Hippocampal formation (tissue), 2 donors: ENCODE measurements around the gene YY1.
A peak's percentile ranks its signal among the peaks of the same experiment; 100 is the strongest.
"Not testable (repeated sequence)": the region's sequence is repeated elsewhere in the genome, so short reads cannot be mapped to it uniquely, and the experiment has no call there.

Experiments
- DNase-seq, 2 donors: peaks; one replicate each; lab custom pipeline; 2025; lab: John Stamatoyannopoulos, UW

The YY1 gene

DNA sequence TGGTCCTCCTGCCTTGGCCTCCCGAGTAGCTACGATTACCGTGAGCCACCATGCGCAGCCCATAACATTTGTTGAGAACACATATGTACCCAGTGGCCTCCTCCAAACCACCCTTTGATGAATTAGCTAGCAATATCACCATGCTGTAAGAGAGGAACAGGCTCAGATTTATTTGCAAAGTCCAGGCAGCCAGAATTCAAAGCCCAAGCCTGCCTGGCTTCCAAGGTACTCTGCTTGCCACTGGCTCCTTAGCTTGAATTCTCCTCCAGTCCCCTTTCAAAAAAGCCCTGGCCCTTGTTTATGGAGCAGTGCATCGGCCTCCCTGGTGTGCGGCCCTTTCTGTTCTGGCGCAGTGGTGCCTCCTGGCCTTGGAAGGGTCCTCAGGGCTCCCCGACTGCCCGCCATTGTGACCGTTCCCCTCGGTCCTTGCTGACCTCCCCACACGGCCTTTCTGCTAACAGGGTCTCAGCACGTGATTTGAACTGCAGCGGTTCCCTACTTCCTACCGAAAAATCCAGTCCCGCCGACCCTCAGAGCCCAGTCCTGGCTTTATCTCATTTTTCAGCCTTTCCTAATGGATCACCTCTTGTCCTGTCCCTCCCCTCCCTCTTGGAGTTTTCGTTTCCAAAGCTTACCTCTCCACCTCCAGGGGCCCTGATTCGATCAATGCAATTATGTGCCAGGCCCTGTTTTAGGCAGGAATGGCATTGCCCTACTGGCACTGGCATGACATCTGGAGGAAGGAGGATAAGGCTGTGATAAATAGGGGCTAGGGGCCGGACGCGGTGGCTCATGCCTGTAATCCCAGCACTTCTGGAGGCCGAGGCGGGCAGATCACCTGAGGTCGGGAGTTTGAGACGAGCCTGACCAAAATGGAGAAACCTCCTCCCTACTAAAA, 45.3 kb downstream of the YY1 start:
- no peak for DNase-seq

DNA sequence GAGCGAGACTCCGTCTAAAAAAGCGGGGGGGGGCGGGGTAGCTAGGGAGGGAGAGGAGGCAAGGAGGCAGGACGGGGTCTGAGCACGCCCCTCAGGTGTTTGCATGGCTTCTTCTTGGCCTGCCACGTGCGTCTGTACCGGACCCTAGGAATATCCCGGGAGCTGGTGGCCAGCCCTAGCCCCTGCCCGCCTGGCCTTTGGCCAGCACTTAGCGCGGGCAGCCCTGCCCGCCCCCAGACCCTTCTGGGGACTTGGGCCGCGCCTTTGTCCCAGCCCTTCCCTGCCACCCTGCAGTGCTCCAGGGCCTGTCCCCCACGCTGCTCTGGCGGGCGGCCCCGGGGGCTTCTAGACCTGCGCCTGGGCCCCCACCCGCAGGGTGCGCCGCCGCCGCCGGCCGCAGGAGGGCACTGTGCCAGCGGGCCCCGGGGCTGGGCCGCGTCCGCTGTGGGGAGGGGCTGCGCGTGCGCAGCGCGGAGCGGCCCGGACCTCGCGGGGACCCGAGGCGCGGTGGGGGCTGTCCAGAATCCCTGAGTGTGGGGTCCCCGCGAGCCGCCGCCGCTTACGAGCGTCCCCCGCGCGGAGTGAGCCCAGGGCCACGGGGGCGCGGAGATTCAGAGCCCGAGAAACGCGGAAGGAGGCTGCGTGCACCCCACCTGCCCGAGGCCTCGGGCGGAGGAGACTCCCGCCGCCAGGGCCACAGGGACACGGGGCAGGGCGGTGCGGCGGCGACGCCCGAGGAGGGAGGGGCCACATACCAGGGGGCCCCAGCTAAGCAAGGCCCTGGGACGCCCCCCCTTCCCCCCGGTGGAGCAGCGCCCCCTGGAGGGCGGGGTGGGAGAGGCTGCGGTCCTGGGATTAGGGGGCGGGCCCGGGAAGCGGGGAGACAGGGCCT, 46.3 kb downstream of the YY1 start:
- DNase-seq = peak in 1 of 2 donors; percentile 41

DNA sequence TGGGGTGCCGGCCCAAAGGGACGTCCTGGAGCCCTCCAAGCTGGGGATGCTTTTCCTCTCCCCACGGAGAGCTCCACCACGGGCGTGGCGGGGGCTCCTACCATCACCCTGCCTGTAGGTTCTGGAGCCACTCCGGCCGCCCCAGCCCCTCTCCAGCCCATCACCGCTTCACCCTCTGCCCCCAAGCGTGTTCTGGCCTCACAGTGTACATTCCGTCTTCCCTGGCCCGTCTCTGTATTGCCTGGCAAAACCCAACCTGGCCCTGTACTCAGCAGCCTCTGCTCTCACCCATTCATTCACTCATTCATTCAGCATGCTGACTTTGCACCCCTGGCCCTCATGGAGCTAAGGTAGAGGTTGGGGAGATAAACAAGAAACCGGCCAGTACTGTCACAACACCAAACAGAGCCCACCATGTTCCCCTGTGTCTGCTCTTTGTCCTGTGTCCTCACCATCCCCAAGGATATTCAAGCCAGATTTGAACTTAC, 47.0 kb downstream of the YY1 start:
- DNase-seq = no peak

DNA sequence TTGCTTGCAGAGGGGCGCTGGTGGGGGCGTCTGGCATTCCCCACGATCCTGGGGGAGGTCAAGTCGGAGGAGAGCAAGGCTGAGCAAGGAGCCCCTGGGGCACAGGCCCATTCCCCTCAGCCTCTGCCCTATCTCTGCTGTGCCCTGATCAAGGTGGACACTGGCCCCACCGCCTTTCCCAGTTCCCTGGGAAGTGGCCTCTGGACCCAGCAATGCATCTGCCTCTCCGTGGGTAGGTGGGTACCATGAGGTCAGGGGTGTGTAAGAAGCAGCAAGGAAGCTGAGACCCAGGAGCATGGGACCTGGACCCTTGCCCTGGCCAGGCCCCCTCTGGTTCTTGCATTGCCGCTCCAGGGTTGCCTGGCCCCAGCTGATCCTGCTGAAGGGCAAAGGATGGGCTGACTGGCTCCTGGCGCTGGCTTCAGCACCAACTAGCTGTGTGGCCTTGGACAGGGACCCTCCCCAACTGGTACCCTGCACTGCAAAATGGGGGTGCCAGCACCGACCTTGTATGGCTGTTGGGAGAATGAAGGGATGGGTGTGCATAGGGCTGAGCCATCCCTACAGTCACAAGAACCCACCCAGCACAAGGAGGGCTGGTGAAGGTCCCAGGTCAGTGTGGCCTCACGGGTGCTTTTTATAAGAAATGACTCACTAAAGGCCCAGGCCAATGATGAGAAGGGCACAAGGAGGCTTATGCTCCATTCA, 47.7 kb downstream of the YY1 start:
- DNase-seq = no peak

DNA sequence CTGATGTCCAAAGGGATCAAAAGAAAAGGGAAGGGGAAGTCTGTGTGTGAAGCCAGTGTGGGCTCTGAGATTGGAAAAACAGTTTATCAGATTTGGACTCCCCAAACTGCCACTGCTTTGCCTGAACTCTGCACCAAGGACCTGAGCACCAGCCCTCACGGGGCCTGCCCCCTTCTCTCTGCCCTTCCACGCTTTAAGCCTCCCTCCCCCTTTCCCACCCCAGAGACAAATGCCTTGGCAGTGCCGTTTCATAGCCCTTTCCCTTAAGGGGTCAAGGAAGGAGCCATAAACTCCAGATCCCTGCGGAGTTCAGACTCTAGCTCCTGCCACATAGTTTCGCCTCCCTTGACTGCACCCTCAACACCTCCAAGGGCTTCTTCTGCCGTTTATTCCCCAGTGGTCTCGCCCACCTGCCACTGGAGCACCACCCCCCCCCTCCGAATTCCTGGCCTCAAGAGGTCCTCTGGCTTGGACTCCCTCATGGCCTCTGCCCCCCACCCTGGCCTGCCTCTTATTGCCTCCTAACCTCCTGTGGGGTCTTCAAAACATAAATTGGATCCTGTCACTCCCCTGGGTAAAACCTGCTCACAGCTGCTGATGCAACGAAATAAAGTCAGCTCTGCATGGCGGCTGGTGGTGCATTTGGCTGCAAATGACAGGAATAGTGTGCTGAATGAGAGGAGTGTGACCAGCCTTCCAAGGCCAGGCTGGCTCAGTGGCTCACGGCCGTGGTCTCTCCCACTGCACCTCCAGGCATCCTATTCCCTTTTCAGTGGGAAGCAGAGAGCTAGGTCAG, 48.5 kb downstream of the YY1 start:
- DNase-seq = no peak

DNA sequence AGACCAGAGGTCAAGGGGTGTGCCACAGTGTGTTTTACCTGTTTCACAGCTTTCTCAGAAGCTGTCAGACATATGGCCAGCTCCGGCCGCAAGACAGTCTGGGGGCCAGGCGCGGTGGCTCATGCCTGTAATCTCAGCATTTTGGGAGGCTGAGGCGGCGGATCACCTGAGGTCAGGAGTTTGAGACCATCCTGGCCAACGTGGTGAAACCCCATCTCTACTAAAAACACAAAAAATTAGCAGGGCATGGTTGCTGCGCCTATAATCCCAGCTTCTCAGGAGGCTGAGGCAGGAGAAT, 49.0 kb downstream of the YY1 start:
- DNase-seq = not testable (repeated sequence)

DNA sequence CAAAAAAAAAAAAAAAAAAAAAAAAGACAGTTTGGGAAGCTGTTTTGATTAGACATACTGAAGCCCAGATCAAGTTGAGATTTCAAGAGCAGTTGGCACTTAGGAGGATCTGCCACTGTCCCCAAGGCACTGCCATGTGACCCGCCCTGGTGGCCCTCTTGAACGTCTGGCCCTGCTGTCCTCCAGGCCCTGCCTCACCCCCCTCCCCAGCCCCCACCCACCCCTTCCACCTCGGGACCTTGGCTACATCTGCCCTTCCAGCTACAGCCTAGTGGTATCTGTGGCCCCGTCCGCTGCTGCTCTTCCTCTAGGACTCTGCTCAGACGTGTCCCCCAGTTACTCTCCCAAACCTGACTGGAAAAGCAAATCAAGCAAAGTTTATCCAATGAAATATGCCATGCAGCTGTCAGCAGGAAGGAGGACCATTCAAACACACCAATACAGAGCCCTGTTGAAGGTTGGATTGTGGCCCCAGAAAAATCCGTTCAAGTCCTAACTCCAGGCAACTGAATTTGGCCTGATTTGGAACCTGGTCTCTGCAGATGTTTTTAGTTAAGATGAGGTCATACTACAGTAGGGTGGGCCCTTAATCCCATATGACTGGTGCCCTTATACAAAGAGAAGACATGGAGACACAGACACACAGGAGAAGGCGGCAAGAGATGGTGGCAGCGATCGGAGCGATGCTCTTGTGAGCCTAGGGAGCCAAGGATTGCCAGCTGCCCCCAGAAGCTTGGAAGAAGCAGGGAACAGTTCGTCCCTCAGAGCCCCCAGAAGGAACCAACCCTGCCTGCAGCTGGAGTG, 49.6 kb downstream of the YY1 start:
- DNase-seq = no peak

DNA sequence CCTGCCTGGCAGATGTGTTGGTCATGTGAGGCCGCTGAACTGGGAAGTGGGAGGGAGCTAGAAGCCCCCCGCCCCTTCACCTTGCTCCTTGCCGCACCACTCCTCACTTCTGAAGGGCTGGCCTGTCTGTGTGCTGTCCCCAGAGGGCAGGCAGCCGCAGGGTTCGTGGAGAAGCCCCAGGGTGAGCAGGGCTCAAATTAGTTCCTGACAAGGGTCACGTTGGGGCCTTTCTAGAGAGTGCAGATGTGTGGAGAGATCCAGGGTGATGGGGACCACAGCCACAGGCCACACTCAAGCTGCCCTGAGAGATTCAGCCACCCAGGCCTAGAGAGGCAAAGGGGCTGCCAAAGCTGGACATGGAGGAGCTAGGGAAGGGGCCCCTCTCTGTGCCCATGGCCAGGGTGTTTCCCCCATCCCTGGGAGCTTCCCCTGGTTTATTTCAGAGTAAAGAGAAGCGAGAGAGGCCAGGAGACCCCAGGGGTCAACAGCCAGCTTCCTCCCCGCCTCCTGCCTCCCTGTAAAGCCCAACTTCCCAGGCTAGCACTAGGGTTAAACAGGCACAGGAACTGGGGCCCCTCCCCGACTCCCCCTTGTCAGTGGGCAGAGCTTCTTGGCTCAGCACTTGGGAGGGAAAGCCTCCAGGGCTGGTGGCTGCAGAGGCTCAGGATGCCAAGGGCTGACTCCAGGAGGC, 51.1 kb downstream of the YY1 start:
- no peak for DNase-seq

DNA sequence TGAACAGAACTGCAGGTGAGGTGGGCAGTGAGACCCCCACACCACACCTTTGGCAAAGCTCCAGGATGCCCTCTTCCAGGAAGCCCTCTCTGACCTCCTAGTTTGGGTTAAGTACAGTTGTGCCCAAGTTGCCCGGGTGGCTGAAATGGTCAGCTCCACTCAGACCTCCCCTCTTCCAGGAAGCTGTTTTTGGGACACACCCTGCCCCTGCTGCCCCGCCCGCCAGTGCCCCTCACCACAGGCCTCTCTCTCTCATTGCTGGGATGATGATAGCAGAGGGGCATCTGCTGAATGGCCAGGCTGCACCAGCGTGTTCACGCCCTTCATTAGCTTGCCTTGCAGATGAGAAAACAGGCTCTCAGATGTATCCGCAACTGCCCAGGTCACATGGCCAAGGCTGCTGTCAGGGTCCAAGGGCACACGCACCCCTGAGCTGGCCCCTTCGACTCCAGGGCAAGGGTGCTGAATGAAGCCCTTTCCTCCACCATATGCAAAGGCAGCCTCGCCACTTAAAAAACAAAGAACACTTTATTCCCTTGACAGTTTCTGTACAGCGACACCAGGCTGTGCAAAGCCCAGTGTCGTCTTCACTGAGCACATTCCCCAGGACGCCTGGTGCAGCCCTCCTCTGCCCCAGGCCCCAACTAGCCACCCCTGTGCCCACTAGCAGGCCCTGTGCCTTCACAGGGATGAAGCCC, 51.8 kb downstream of the YY1 start:
- DNase-seq = no peak

DNA sequence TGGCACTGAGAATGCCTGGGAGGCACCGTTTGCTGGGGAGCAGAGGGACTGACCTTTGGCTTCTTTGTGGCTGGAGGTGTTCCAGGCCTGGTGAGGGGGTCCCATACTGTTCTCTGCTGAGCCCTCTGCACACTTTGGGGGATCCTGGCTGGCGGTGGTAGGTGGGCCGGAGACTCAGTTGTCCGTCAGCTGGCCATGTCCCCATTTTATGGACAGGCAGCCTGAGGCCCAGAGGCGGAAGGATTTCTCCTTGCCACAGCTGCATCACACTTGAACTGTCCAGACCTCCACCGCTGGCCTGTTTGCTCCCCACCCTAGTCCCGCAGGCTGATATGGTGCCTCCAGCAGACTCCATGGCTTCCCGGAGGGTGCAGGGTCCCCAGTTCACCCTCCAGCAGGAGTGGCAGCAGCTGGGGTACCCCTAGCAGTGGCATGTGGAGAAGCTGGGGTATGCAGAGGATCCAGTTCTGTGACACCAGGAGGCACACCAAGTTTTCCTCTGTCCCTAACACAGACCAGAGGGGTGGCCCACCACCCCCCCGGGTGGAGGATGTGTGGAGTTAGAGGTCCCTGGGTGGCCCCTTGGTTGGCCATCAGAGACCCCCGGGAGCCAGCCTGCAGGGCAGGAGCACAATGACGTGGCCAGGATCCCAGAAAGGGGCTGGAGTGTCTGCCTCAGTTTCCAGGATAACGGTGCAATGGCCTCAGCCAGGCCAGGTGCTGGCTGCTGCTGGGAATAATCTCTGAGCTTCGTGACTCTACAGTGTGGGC, 52.5 kb downstream of the YY1 start:
- DNase-seq = no peak

DNA sequence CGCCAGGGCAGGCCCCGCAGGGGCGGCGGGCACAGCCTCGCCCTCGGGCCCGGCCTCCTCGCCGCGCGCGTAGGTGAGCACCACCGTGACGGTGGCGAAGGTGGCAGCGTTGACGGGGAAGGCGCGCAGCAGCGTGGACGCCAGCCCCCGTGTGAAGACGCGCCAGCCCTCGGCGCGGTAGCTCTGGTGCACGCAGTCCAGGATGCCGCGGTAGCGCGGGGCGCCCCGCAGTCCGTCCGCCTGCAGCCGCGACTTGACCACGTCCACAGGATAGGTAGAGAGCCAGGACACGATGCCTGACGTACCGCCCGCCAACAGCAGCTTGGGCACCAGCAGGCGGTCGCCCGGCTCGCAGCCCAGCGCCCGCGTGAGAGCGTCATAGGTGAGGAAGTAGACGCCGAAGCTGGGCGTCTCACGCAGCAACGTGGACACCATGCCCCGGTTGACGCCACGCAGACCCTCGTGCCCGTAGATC, 53.4 kb downstream of the YY1 start:
- no peak for DNase-seq

DNA sequence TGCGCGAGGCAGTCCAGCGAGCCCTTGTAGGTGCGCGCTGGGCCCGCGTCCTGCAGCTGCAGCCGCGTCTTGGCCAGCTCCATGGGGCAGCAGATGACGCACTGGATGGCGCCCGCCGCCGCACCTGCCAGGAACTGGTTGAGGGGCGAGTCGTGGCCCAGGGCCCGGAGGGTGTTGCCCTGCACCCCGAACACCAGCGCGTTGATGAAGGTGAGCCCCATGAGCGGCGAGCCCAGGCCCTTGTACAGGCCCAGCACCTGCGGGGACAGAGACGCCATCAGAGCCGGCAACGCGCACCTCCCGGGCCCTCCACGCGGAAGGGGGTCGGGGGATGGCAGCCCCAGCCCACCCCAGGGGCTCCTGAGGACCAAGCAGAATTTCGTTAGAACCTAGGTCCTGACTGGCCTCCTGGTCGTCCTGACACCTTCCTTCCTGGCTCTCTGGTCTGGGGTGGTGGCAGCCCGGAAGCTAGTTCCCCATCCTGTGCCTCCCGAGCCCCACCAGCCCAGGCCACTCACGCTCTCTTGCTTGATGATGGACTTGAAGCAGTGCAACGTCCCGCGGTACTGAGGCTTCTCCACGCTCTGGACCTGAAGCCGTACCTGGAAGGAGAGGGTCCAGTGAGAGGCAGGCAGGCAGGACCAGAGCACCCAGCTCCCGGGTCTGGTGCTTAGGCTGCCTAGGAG, 54.0 kb downstream of the YY1 start:
- DNase-seq = no peak

DNA sequence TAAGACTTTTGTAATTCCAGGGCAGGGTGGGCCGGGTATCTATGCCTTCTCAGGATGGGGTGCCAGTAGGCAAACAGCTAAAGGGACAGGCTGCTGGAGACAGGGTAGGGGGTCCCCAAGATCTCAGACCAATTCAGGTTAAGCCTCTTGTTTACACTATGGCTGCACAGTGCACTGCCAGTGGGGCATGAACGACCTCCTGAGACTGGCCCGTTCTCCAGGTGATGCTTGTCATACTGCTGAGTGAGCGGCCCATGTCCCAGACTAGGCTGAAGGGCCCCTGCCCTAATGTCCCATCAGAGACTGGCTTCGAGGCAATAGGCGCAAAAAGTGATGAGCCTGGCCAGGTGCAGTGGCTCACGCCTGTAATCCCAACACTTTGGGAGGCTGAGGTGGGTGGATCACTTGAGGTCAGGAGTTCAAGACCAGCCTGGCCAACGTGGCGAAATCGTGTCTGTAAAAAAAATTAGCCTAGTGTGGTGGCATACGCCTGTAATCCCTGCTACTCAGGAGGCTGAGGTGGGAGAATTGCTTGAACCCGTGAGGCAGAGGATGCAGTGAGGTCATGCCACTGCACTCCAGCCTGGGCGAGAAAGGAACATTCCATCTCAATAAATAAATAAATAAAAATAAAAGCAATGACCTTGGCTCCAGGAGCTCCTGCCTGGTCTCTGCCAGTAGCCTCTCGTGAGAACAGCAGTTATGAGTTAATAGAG, 54.7 kb downstream of the YY1 start:
- no peak for DNase-seq

DNA sequence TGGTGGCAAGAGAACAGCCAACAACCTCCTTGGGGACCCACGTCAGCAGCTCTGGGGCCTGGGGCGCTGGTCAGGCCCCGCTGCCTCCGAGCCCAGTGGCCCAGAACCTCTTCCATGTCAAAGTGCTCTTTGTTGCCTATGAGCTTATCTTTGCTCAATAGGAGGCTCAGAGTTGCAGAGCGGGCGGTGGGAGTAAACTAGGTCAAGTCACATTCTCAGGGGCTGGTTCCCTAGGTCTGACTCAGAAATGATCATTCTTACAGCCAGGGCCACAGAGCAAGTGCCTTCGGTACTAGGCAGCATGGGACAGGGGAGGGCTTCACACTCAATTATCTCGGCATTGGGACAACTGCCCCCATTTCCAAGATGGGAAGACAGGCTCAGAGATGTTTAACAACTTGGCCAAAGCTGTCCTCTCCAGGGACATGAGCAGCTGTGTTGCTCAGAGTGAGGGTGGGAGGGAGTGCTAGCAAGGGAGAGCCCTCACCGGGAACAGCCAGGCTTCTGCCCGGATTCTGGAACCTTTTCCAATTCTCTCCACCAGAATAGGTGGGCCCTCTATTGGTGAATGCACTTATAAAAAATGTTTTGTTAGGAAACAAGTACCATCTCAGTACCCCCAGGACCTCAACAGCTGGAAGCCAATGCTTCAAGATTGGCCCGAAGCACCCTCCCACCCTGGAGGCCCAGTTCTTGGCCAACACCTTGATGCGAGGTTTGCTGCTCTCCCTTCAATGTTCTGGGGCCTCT, 55.4 kb downstream of the YY1 start:
- no peak for DNase-seq

DNA sequence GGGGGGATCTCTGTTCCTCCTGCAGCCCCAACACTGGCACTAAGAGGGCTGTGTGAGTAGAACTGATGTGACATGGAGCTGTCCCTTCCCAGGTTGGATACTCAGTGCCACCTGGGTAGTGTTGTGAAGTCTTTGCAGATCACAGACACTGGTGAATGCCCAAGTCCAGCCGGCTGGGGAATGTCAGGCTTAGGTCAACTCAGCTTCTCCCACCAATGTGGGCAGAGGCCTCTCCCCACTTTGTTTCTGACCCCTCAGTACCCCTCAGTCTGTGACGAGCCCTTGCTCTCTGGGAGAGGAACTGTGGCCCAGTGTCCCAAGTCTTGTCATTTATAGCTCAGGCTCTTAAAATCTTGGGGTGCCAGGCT, 56.0 kb downstream of the YY1 start:
- DNase-seq = no peak

DNA sequence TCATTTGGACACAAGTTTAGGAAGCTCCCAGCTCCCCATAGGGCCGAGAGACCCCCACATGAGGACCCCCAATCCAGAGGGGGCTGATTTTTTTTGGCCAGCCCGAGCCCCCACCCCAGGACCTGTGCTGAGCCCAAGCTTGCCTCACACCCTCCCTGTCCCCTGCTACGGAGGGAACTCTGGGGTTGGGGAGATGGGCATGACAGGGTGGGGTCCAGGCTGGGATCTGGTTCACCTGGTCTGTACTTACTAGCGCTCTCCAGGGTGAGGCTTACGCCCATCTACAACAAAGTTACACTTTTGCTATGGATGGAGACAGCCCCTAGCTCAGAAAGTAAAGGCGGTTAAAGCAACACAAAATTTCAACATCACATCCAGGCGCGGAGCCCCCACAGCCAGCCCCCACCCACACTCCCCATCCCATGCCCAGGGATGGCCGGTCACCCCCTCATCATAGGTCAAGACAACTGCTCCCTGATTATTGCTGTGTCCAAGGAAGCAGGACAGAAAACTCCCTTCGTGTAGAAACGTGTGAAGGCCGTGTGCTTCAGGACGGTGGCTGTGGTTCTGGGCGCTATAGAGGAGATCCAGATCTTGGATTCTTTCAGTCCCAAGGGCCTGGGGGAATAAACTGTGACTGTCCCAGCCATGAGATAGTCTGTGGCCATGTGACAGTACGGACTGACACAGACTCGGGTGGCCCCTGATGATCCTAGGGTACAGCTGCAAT, 56.6 kb downstream of the YY1 start:
- DNase-seq = no peak
